ENCODE data around the gene NPAS3. TPM values are rescaled to one million over a fixed set of nuclear protein-coding genes. Genes with fewer than 3 reads are reported as not detected.

Gene NPAS3
- total and polyA plus RNA-seq, 2 donors = 1.0 to 1.2 TPM

DNA sequence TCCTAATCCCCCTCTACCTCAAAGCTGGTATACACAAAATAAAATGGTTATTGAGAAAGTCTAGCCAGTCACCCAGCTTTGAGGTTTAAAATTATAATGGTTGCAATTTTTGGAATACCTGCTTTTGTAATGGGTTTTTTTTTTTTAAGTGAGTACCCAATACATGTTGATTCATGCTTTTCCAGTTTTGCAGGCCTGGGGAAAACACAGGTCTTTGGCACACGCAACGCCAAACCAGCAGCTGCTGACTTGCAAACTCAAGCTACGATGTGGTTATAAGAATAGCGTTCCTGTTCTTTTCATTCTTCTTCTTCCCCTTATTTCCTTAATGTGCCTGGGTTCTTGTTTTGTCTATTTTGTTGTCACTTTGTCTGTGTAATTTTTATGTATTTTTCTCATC lies 779.2 kb downstream of the NPAS3 start:
- Histone ChIP-seq H3K27me3 (ENCODE audit: control insufficient read depth in 2 of 2, insufficient read depth in 1 of 2, low read length in 1 of 2) (no peaks in the 10 kb centered on the region), H3K27ac (ENCODE audit: low read depth in 1 of 2, low read length in 1 of 2) (no peak overlapping the region), H3K36me3 (ENCODE audit: control insufficient read depth in 2 of 2, insufficient read depth in 2 of 2, low read length in 1 of 2) (no peaks in the 10 kb centered on the region), H3K4me3 (ENCODE audit: low read length in 2 of 2) (no peak overlapping the region), H3K4me1 (ENCODE audit: control insufficient read depth in 2 of 2, insufficient read depth in 2 of 2, low read length in 2 of 2) (no peaks in the 10 kb centered on the region), H3K9me3 (ENCODE audit: control insufficient read depth in 2 of 2, insufficient read depth in 1 of 2, low read length in 1 of 2) (no peaks in the 10 kb centered on the region)
- no peak for DNase-seq (ENCODE audit: low read depth in 6 of 9, low spot score in 9 of 9)
- WGBS = 96% methylated on average over 4 of the region's 4 CpGs

DNA sequence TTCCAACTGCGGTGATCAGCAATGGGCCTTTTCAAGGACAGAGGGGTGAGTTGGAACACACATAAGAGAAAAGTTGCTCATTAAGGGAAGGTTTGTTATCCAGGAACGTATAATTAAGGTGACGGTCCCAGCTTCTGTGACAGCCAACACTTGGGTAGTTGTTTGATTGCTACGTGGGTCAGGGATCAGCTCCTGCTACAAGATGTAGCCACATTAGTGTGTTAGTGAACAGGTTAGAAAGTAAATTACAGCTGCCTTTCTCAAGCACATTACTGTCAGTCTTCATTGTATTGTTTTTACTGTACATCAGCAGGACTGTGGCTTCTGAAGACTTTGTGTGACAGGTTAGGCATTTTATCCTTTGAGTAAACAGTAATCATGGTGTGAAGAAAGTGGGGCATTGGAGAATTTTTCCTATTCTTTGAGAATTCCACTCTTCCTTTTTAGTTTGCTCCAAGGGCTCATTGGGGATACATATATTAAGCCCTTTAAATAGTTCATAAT lies 781.7 kb downstream of the NPAS3 start:
- Histone ChIP-seq H3K27me3 (ENCODE audit: control insufficient read depth in 2 of 2, insufficient read depth in 1 of 2, low read length in 1 of 2) (no peaks in the 10 kb centered on the region), H3K36me3 (ENCODE audit: control insufficient read depth in 2 of 2, insufficient read depth in 2 of 2, low read length in 1 of 2) (no peaks in the 10 kb centered on the region), H3K27ac (ENCODE audit: low read depth in 1 of 2, low read length in 1 of 2) (no peak overlapping the region), H3K4me1 (ENCODE audit: control insufficient read depth in 2 of 2, insufficient read depth in 2 of 2, low read length in 2 of 2) (no peaks in the 10 kb centered on the region), H3K4me3 (ENCODE audit: low read length in 2 of 2) (no peak overlapping the region), H3K9me3 (ENCODE audit: control insufficient read depth in 2 of 2, insufficient read depth in 1 of 2, low read length in 1 of 2) (no peaks in the 10 kb centered on the region)
- DNase-seq (ENCODE audit: low read depth in 6 of 9, low spot score in 9 of 9) = no peak
- WGBS = 98% methylated on average over 4 of the region's 4 CpGs

DNA sequence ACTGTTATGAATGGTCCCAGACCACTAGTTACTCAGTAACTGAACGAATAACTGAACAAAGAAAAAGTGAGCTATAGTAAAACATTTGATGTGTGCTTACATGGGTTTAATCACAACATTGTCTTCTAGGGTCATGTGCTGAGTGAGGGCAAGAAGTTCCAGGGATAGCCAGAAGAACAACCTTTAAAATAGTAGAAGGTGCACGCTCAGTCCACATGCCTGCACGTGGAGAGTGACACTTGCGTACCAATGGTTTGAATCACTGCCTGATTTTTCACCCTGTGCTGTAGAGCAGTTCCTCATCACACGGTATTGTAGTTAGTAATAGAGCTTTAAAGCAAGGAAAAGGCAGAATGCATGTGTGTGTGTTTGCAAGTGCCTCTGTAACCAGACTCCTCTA lies 788.0 kb downstream of the NPAS3 start:
- 88% methylated on average over 5 of the region's 5 CpGs for WGBS
- Histone ChIP-seq H3K4me1 (ENCODE audit: control insufficient read depth in 2 of 2, insufficient read depth in 2 of 2, low read length in 2 of 2) (no peaks in the 10 kb centered on the region), H3K27ac (ENCODE audit: low read depth in 1 of 2, low read length in 1 of 2) (no peak overlapping the region), H3K27me3 (ENCODE audit: control insufficient read depth in 2 of 2, insufficient read depth in 1 of 2, low read length in 1 of 2) (no peaks in the 10 kb centered on the region), H3K36me3 (ENCODE audit: control insufficient read depth in 2 of 2, insufficient read depth in 2 of 2, low read length in 1 of 2) (no peaks in the 10 kb centered on the region), H3K9me3 (ENCODE audit: control insufficient read depth in 2 of 2, insufficient read depth in 1 of 2, low read length in 1 of 2) (no peaks in the 10 kb centered on the region), H3K4me3 (ENCODE audit: low read length in 2 of 2) (no peak overlapping the region)
- DNase-seq (ENCODE audit: low read depth in 6 of 9, low spot score in 9 of 9) = no peak

DNA sequence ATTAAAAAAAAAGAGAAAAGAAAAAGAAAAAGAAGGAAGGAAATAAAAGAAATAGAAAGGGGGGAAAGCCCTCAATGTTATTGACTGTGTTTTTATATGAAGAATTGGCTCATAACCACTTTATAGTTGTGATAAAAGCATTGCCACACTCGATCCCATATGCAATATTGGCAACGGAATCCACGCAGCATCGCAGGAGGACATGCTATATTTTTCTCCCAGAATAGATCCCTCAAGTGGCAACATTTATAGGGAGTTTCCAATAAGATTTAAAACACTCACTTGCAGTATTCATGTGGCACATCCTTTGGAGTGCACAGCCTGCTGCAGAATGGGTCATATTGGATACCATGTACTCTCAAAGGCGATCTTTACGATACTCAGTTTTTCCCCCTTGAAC lies 788.9 kb downstream of the NPAS3 start:
- H3K9me3 ChIP-seq (ENCODE audit: control insufficient read depth in 2 of 2, insufficient read depth in 1 of 2, low read length in 1 of 2) = no peaks in the 10 kb centered on the region
- 81% methylated on average over 6 of the region's 6 CpGs for WGBS
- no peaks in the 10 kb centered on the region for H3K36me3 ChIP-seq (ENCODE audit: control insufficient read depth in 2 of 2, insufficient read depth in 2 of 2, low read length in 1 of 2)
- no peaks in the 10 kb centered on the region for H3K4me1 ChIP-seq (ENCODE audit: control insufficient read depth in 2 of 2, insufficient read depth in 2 of 2, low read length in 2 of 2)
- H3K27me3 ChIP-seq (ENCODE audit: control insufficient read depth in 2 of 2, insufficient read depth in 1 of 2, low read length in 1 of 2) = no peaks in the 10 kb centered on the region
- no peak overlapping the region for H3K27ac ChIP-seq (ENCODE audit: low read depth in 1 of 2, low read length in 1 of 2)
- DNase-seq (ENCODE audit: low read depth in 6 of 9, low spot score in 9 of 9) = no peak
- H3K4me3 ChIP-seq (ENCODE audit: low read length in 2 of 2) = no peak overlapping the region

DNA sequence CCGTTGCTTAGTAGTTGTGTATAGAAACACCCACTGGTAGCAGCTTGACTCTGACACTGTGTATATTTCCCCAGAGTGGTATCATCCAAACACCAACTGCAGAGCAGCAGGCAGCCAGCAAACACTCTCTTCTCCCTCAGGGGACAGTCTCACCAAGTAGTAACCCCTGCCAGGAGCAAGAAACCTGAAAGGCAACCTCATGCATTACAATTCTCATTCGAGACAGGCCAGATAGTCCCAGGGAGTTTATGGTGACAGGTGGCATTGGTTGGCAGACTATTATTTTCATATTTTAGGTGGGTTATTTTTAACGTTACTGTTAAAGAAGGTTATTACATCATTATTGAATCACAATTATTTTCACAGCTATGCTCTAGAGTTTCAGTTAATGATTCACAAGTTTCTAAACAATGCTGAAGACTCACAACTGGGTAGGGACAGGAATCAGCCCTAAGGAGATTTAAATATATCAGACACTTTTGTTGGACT lies 789.4 kb downstream of the NPAS3 start:
- DNase-seq (ENCODE audit: low read depth in 6 of 9, low spot score in 9 of 9) = no peak
- Histone ChIP-seq H3K4me3 (ENCODE audit: low read length in 2 of 2) (no peak overlapping the region), H3K36me3 (ENCODE audit: control insufficient read depth in 2 of 2, insufficient read depth in 2 of 2, low read length in 1 of 2) (no peaks in the 10 kb centered on the region), H3K4me1 (ENCODE audit: control insufficient read depth in 2 of 2, insufficient read depth in 2 of 2, low read length in 2 of 2) (no peaks in the 10 kb centered on the region), H3K27me3 (ENCODE audit: control insufficient read depth in 2 of 2, insufficient read depth in 1 of 2, low read length in 1 of 2) (no peaks in the 10 kb centered on the region), H3K9me3 (ENCODE audit: control insufficient read depth in 2 of 2, insufficient read depth in 1 of 2, low read length in 1 of 2) (no peaks in the 10 kb centered on the region), H3K27ac (ENCODE audit: low read depth in 1 of 2, low read length in 1 of 2) (no peak overlapping the region)
- 88% methylated on average over 3 of the region's 3 CpGs for WGBS

DNA sequence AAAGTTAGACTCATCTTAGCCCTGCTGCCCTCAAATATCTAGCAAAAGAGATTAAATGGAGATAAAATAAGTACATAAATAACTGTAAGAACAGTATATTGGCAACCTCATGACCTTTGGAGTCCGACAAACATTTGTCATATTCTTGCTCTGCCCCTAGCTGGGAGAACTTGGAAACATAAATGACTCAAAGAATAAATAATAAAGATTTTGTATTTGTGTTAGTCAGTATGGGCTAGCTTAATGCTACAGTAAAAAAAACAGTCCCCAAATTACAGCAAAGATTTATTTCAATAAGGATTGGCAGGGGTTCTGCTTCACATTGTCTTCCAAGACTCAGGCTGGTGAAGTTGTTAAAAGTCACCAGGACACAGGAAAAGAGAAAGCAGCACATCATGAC lies 791.5 kb downstream of the NPAS3 start:
- no peaks in the 10 kb centered on the region for H3K9me3 ChIP-seq (ENCODE audit: control insufficient read depth in 2 of 2, insufficient read depth in 1 of 2, low read length in 1 of 2)
- no peaks in the 10 kb centered on the region for H3K27me3 ChIP-seq (ENCODE audit: control insufficient read depth in 2 of 2, insufficient read depth in 1 of 2, low read length in 1 of 2)
- no peak for DNase-seq (ENCODE audit: low read depth in 6 of 9, low spot score in 9 of 9)
- no peaks in the 10 kb centered on the region for H3K4me1 ChIP-seq (ENCODE audit: control insufficient read depth in 2 of 2, insufficient read depth in 2 of 2, low read length in 2 of 2)
- no peak overlapping the region for H3K4me3 ChIP-seq (ENCODE audit: low read length in 2 of 2)
- H3K36me3 ChIP-seq (ENCODE audit: control insufficient read depth in 2 of 2, insufficient read depth in 2 of 2, low read length in 1 of 2) = no peaks in the 10 kb centered on the region
- WGBS = 97% methylated on average over 1 of the region's 1 CpG
- no peak overlapping the region for H3K27ac ChIP-seq (ENCODE audit: low read depth in 1 of 2, low read length in 1 of 2)

DNA sequence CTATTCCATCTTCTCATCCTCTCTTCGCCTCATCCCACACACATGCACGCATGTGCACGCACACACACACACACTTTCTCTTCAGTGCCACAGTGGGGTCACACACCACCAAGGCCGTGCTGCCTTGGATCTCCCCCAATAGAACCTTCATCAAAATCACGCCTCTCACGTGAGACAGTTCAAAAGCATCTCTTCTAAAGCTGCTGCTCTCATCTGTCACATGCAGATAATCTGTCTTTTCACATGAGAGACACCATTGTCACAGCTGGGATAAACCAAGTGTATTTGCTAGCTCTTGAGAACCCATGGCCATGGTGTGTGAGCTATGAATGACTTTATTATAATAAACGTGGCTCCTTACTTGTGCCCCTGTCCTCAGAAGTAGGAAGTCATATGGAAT lies 793.5 kb downstream of the NPAS3 start:
- no peak for DNase-seq (ENCODE audit: low read depth in 6 of 9, low spot score in 9 of 9)
- no peaks in the 10 kb centered on the region for H3K27me3 ChIP-seq (ENCODE audit: control insufficient read depth in 2 of 2, insufficient read depth in 1 of 2, low read length in 1 of 2)
- 95% methylated on average over 7 of the region's 7 CpGs for WGBS
- no peaks in the 10 kb centered on the region for H3K9me3 ChIP-seq (ENCODE audit: control insufficient read depth in 2 of 2, insufficient read depth in 1 of 2, low read length in 1 of 2)
- no peak overlapping the region for H3K27ac ChIP-seq (ENCODE audit: low read depth in 1 of 2, low read length in 1 of 2)
- H3K36me3 ChIP-seq (ENCODE audit: control insufficient read depth in 2 of 2, insufficient read depth in 2 of 2, low read length in 1 of 2) = no peaks in the 10 kb centered on the region
- no peaks in the 10 kb centered on the region for H3K4me1 ChIP-seq (ENCODE audit: control insufficient read depth in 2 of 2, insufficient read depth in 2 of 2, low read length in 2 of 2)
- H3K4me3 ChIP-seq (ENCODE audit: low read length in 2 of 2) = no peak overlapping the region

DNA sequence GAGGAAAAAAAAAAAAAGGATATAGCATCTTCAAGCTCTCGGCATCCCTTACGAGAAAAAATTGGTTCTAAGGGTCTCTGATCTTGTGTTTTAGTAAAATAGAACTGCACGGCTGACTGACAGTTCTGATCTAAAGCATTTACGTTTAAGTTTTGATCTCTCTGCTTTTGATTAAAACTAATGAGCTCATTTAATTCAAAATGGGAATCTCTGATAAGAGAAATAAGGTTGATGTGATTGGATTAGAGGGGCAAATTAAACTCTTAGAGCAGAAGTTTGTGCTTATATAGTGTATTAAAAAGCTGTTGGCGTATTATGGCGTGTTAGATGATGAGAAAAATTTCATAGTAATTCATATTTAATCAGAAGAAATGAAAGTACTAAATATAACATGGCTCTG lies 794.6 kb downstream of the NPAS3 start:
- no peak overlapping the region for H3K4me3 ChIP-seq (ENCODE audit: low read length in 2 of 2)
- DNase-seq (ENCODE audit: low read depth in 6 of 9, low spot score in 9 of 9) = no peak
- H3K27me3 ChIP-seq (ENCODE audit: control insufficient read depth in 2 of 2, insufficient read depth in 1 of 2, low read length in 1 of 2) = no peaks in the 10 kb centered on the region
- H3K4me1 ChIP-seq (ENCODE audit: control insufficient read depth in 2 of 2, insufficient read depth in 2 of 2, low read length in 2 of 2) = no peaks in the 10 kb centered on the region
- no peaks in the 10 kb centered on the region for H3K9me3 ChIP-seq (ENCODE audit: control insufficient read depth in 2 of 2, insufficient read depth in 1 of 2, low read length in 1 of 2)
- H3K36me3 ChIP-seq (ENCODE audit: control insufficient read depth in 2 of 2, insufficient read depth in 2 of 2, low read length in 1 of 2) = no peaks in the 10 kb centered on the region
- H3K27ac ChIP-seq (ENCODE audit: low read depth in 1 of 2, low read length in 1 of 2) = no peak overlapping the region
- WGBS = 96% methylated on average over 6 of the region's 6 CpGs

DNA sequence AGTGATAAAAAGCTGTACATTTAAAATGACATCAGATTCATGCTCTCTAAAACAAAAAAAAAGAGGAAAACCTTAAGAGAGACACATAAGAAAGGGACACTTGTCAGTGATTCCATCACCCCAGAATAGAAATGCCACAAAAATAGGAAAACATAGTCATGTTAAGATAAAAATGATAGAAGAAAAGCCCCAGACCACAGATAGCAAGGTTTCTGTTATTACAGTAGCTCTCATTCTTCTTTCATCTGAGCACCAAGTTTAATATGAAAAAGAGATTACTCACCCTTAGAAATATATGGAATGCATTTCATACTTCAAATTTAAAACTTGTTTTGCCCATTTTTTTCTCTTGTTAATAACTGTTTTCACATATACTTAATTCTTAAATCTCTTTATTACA lies 795.0 kb downstream of the NPAS3 start:
- Histone ChIP-seq H3K9me3 (ENCODE audit: control insufficient read depth in 2 of 2, insufficient read depth in 1 of 2, low read length in 1 of 2) (no peaks in the 10 kb centered on the region), H3K4me1 (ENCODE audit: control insufficient read depth in 2 of 2, insufficient read depth in 2 of 2, low read length in 2 of 2) (no peaks in the 10 kb centered on the region), H3K27me3 (ENCODE audit: control insufficient read depth in 2 of 2, insufficient read depth in 1 of 2, low read length in 1 of 2) (no peaks in the 10 kb centered on the region), H3K4me3 (ENCODE audit: low read length in 2 of 2) (no peak overlapping the region), H3K36me3 (ENCODE audit: control insufficient read depth in 2 of 2, insufficient read depth in 2 of 2, low read length in 1 of 2) (no peaks in the 10 kb centered on the region), H3K27ac (ENCODE audit: low read depth in 1 of 2, low read length in 1 of 2) (no peak overlapping the region)
- no peak for DNase-seq (ENCODE audit: low read depth in 6 of 9, low spot score in 9 of 9)

DNA sequence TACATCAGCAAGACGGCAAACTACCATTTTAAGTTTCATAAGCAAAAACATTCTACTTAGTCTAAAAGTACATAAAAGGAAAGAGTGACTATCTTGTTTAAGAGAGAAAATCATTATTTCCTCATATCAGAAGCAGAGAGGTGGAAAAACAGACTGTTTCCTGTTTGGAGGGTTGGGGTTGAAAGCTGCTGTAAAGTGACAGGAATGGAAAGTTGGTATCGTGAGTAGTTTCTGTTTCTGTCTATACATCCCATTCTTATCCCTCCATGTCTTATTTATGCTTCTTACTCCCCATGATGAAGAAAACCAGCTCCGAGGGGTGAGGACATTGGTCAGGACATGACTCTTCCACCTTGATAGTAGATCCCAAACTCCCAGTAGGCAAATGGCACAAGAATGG lies 795.7 kb downstream of the NPAS3 start:
- H3K36me3 ChIP-seq (ENCODE audit: control insufficient read depth in 2 of 2, insufficient read depth in 2 of 2, low read length in 1 of 2) = no peaks in the 10 kb centered on the region
- H3K27ac ChIP-seq (ENCODE audit: low read depth in 1 of 2, low read length in 1 of 2) = no peak overlapping the region
- H3K9me3 ChIP-seq (ENCODE audit: control insufficient read depth in 2 of 2, insufficient read depth in 1 of 2, low read length in 1 of 2) = no peaks in the 10 kb centered on the region
- no peak overlapping the region for H3K4me3 ChIP-seq (ENCODE audit: low read length in 2 of 2)
- no peak for DNase-seq (ENCODE audit: low read depth in 6 of 9, low spot score in 9 of 9)
- H3K4me1 ChIP-seq (ENCODE audit: control insufficient read depth in 2 of 2, insufficient read depth in 2 of 2, low read length in 2 of 2) = no peaks in the 10 kb centered on the region
- WGBS = 45% methylated on average over 3 of the region's 3 CpGs
- H3K27me3 ChIP-seq (ENCODE audit: control insufficient read depth in 2 of 2, insufficient read depth in 1 of 2, low read length in 1 of 2) = no peaks in the 10 kb centered on the region

Data from thymus (tissue), 11 donors.